ENCODE results near the gene CRIM1. TPM values are rescaled to one million over a fixed set of nuclear protein-coding genes. Genes with fewer than 3 reads are reported as not detected.

CRIM1 gene
- total and polyA plus RNA-seq, 2 of the 8 experiments (the other 6 are each of a cell fraction or from before 2014, with no cell fraction given), result 9.4 to 28.4 TPM

GRCh38 chr2:36574560-36574959, 219.0 kb downstream of the CRIM1 start:
- Histone ChIP-seq H3K27me3 (replicated peaks in 1 of 4; ENCODE audit: control insufficient read depth in 3 of 4, extremely low read depth in 1 of 4, insufficient read depth in 3 of 4, low read length in 3 of 4) (no peaks in the 10 kb centered on the region), H3K79me1 (ENCODE audit: low read depth, low read length) (no peaks in the 10 kb centered on the region), H3K9ac (replicated peaks in 1 of 4; ENCODE audit: extremely low read depth in 1 of 4, low read depth in 3 of 4, low read length in 3 of 4) (no peak overlapping the region), H2BK120ac (replicated peaks; ENCODE audit: low read depth, low read length) (no peak overlapping the region), H2BK5ac (ENCODE audit: low read depth, low read length) (no peak overlapping the region), H3K4me1 (replicated peaks in 1 of 4; ENCODE audit: control insufficient read depth in 3 of 4, insufficient read depth in 4 of 4, low read length in 3 of 4) (peaks cover 0 to under 1% (median 0%) of the 10 kb centered on the region in 4 experiments; a peak in 1 of 7 replicates), H2AFZ (ENCODE audit: low read length) (no peak overlapping the region), H3K27ac (ENCODE audit: low read depth, low read length) (no peak overlapping the region), H3K4ac (replicated peaks; ENCODE audit: insufficient read length, low read depth, low read length) (no peak overlapping the region), H3K23ac (ENCODE audit: insufficient read length) (no peak overlapping the region), H4K5ac (ENCODE audit: insufficient read length, low read depth, low read length) (no peak overlapping the region), H3K23me2 (ENCODE audit: low read depth, low read length) (no peaks in the 10 kb centered on the region), H3K14ac (ENCODE audit: insufficient read length) (no peak overlapping the region), H3K79me2 (ENCODE audit: control insufficient read depth in 1 of 2, insufficient read depth in 2 of 2, low read length in 2 of 2) (no peaks in the 10 kb centered on the region), H3K36me3 (ENCODE audit: control insufficient read depth in 2 of 4, insufficient read depth in 4 of 4, low read length in 3 of 4) (peaks cover 0 to 9% (median 2%) of the 10 kb centered on the region in 4 experiments; a peak in 4 of 8 replicates), H3K4me3 (ENCODE audit: extremely low read depth in 1 of 4, insufficient read depth in 2 of 4, low read depth in 3 of 4, low read length in 4 of 4) (no peak overlapping the region), H3K9me3 (ENCODE audit: insufficient read depth in 2 of 2, low read depth in 1 of 2, low read length in 1 of 2) (no peaks in the 10 kb centered on the region), H4K20me1 (replicated peaks in 1 of 2; ENCODE audit: control insufficient read depth in 1 of 2, insufficient read depth in 2 of 2, low read length in 2 of 2) (no peaks in the 10 kb centered on the region), H3K18ac (ENCODE audit: extremely low read depth, low read length) (no peak overlapping the region), H4K91ac (replicated peaks; ENCODE audit: insufficient read length, low read length) (no peak overlapping the region), H2BK12ac (ENCODE audit: low read depth, low read length) (no peak overlapping the region), H4K8ac (ENCODE audit: extremely low read depth, insufficient read depth, low read length) (no peak overlapping the region), H2BK15ac (ENCODE audit: low read length) (no peak overlapping the region), H3K56ac (replicated peaks; ENCODE audit: insufficient read length, low read depth, low read length) (no peak overlapping the region), H2AK5ac (ENCODE audit: low read depth, low read length) (no peak overlapping the region), H3K4me2 (ENCODE audit: insufficient read depth in 1 of 2, low read depth in 2 of 2, low read length in 2 of 2) (no peak overlapping the region), H2BK20ac (ENCODE audit: low read length) (no peak overlapping the region)
- POLR2A ChIA-PET (ENCODE audit: partially characterized antibody), result no interaction called here
- DNase-seq (ENCODE audit: low read depth in 1 of 2, low spot score in 2 of 2), result no peak
- FAIRE-seq, result no peak
- WGBS, 2 experiments (ENCODE audit: extremely low coverage in 1 of 2, insufficient coverage in 1 of 2, insufficient read length in 1 of 2, insufficient replicate concordance in 2 of 2, low coverage in 1 of 2, low lambda C conversion rate in 2 of 2, missing lambda C conversion rate in 1 of 2), result 94% methylated on average over 2 of the region's 2 CpGs; no CpG with 5 or more reads in 1 of the 2 experiments
- CTCF ChIA-PET (ENCODE audit: partially characterized antibody), result interaction anchor here (1.1 kb wide), 1 partner anchor 90 kb away, joined by 4 read pairs; no protein-coding TSS in a partner anchor
- TF ChIP-seq CTBP2 (IDR thresholded peaks at IDR 0.05; ENCODE audit: borderline replicate concordance, insufficient read depth, insufficient read length, low read length) (no peak), SIX5 (IDR thresholded peaks at IDR 0.05; ENCODE audit: low read depth, low read length) (no peak), TAF1 (IDR thresholded peaks at IDR 0.05; ENCODE audit: low read depth, low read length) (no peak), E2F6 (IDR thresholded peaks at IDR 0.05) (no peak), RNF2 (IDR thresholded peaks at IDR 0.05; ENCODE audit: borderline replicate concordance, low read depth, low read length, missing control alignments, poor library complexity, severe bottlenecking) (no peak), HDAC2 (IDR thresholded peaks at IDR 0.05; ENCODE audit: borderline replicate concordance in 1 of 2, low read depth in 2 of 2, low read length in 2 of 2) (no peak), KDM5A (IDR thresholded peaks at IDR 0.05; ENCODE audit: low read length) (no peak), BACH1 (IDR thresholded peaks at IDR 0.05; ENCODE audit: low read length) (no peak), EP300 (IDR thresholded peaks at IDR 0.05; ENCODE audit: borderline replicate concordance in 1 of 2, low read depth in 2 of 2, low read length in 2 of 2) (no peak), KDM1A (IDR thresholded peaks at IDR 0.05; ENCODE audit: borderline replicate concordance, low read length) (no peak), CHD1 (IDR thresholded peaks at IDR 0.05; ENCODE audit: low read depth, low read length) (no peak), NANOG (IDR thresholded peaks at IDR 0.05; ENCODE audit: insufficient read depth, low read depth, low read length, poor library complexity, severe bottlenecking) (no peak), EGR1 (IDR thresholded peaks at IDR 0.05; ENCODE audit: borderline replicate concordance, low read depth, low read length) (no peak)
